Measurements from ENCODE around the gene HMGCL.
"Not testable (repeated sequence)": the region's sequence is repeated elsewhere in the genome, so short reads cannot be mapped to it uniquely, and the experiment has no call there.

Gene HMGCL

GRCh38 chr1:23825076-23825761, at the start of gene HMGCL:
Gene HMGCL, minus strand, starts transcription at chr1:23825429. Its CDS starts 14 bp downstream, at chr1:23825415.
- DNase-seq = peak; percentile 62

- DNase-seq = no peak
Observed at GRCh38 chr1:23872421-23872820, 47.2 kb upstream of the HMGCL start.

GRCh38 chr1:23869051-23869450, 43.8 kb upstream of the HMGCL start:
- no peak for DNase-seq

GRCh38 chr1:23868557-23869016, 43.4 kb upstream of the HMGCL start:
- DNase-seq = peak; percentile 9

DNA sequence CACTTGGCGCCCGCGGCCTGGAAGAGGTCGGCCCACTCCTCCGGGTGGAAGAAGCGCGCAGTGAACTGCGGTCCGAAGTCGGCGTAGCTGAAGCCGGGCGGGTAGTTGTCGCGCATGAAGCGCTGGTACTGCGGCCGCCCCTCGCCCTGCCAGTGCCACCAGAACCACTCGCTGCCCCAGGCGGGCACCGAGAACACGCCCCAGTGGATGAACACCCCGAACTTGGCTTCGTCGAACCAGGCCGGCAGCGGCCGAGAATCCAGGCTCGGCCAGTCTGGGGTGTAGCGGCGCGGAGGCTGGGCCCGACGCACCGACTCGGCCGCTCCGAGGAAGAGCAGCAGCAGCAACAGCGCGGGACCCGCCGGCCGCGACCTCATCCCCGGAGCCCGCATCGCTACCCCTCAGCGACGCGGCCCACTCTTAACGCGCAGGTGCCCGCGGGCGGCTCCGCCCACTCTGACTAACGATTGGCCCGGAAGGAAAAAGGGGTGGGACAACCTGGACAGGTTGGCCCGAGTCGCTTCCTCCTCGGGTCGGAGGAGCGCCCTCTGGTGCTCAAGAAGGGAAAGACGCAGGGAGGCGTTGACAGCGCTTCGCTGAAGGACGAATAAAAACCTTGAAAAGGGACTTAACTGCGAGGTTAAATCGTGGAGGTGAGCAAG, 42.8 kb upstream of the HMGCL start, which contains the start of gene FUCA1:
FUCA1 (minus strand) TSS at position 396 of the 662 bp plus-strand sequence; CDS start at position 392, 4 bp downstream.
- DNase-seq = peak; percentile 55

GRCh38 chr1:23867542-23867894, 42.3 kb upstream of the HMGCL start:
- no peak for DNase-seq

- no peak for DNase-seq
Observed at GRCh38 chr1:23865543-23865930, 40.3 kb upstream of the HMGCL start.

GRCh38 chr1:23864801-23865542, 39.7 kb upstream of the HMGCL start:
- no peak for DNase-seq

GRCh38 chr1:23862640-23863039, 37.4 kb upstream of the HMGCL start:
- no peak for DNase-seq

DNA sequence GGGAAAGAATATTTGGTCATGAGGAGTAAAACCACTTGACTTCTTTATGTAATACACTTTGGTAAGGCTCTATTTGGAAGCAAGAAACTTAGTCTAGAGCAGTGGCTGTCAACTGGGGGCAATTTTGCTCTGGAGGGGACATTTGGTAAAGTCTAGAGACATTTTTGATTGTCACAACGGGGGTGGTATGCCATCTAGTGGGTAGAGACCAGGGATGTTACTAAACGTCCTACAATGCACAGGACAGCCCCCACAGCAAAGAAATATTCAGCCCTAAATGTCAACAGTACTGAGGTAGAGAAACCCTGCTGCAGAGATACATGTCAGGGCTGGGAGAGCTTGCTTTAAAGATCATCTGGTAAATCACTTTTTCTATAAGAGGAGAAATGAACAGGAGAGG, 29.3 kb upstream of the HMGCL start:
- DNase-seq = no peak

DNA sequence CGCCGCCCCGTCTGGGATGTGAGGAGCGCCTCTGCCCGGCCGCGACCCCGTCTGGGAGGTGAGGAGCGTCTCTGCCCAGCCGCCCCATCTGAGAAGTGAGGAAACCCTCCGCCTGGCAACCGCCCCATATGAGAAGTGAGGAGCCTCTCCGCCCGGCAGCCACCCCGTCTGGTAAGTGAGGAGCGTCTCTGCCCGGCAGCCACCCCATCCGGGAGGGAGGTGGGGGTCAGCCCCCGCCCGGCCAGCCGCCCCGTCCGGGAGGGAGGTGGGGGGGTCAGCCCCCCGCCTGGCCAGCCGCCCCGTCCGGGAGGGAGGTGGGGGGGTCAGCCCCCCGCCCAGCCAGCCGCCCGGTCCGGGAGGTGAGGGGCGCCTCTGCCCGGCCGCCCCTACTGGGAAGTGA, 27.9 kb upstream of the HMGCL start:
- DNase-seq = not testable (repeated sequence)

GRCh38 chr1:23851406-23851805, 26.2 kb upstream of the HMGCL start:
- not testable (repeated sequence) for DNase-seq

- no peak for DNase-seq
Observed at GRCh38 chr1:23848673-23849616, 23.7 kb upstream of the HMGCL start.

DNA sequence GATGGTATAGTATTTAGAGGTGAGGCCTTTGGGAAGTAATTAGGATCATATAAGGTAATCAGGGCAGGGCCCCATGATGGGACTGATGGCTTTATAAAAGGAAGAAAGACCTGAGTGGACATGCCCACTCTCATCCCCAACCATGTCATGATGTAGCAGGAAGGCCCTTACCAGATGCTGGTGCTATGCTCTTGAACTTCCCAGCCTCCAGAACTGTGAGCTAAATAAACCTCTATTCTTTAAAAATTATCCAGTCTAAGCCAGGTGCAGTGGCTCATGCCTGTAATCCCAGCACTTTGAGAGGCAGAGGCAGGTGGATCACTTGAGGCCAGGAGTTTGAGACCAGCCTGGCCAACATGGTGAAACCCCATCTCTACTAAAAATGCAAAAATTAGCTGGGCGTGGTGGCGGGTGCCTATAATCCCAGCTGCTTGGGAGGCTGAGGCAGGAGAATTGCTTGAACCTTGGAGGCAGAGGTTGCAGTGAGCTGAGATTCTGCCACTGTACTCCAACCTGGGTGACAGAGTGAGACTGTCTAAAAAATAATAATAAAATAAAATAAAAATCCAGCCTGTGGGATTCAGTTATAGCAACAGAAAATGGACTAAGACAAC, 22.4 kb upstream of the HMGCL start:
- DNase-seq = not testable (repeated sequence)

DNA sequence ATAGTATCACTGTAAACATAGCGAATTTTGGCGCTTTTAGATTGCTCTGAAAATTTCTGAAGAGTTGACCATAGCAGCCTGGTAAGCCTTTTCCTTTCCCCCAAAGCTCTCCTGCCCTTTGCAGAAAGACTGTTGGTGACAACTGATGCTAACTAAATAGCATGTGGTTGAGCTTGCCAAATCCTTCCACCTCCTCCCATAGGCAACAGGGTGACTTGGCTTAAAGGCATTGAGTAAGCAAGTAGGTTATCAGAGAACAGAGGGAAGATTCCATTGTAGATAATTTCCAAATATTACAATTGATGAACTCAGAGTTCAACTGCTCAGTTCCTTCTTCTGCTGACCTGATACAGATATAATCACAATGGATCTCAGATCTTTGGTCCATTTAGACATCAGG, 19.9 kb upstream of the HMGCL start:
- DNase-seq = no peak

DNA sequence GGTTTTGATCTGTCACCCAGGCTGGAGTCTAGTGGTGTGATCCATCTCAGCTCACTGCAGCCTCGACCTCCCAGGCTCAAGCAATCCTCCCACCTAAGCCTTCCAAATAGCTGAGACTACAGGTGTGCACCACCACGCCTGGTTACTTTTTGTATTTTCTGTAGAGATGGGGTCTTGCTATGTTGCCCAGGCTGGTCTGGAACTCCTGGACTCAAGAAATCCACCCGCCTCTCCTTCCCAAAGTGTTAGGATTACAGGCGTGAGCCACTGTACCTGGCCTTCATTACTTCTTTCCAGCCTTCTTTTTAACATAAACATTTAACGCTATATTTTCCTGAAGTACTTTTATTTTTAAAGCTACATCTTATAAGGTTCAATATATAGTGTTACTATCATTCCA, 18.4 kb upstream of the HMGCL start:
- no peak for DNase-seq

- peak; percentile 5 for DNase-seq
Observed at GRCh38 chr1:23838401-23838866, 13.2 kb upstream of the HMGCL start.

GRCh38 chr1:23837908-23838307, 12.7 kb upstream of the HMGCL start:
- no peak for DNase-seq

DNA sequence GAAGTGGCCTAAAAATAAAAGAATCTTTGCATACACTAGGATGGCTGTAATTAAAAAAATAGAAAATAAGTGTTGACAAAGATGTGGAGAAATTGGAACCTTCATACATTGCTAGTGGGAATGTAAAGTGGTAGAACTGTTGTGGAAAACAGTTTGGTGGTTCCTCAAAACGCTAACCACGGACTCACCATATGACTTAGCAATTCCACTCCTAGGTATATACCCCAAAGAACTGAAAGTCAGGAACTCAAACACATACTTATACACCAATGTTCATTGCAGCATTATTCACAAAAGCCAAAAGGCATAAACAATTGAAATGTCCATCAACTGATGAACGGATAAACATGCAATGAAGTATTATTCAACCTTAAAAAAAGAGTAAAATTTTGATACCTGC, 10.8 kb upstream of the HMGCL start:
- no peak for DNase-seq

- not testable (repeated sequence) for DNase-seq
Observed at GRCh38 chr1:23834156-23834555, 8.9 kb upstream of the HMGCL start.

- no peak for DNase-seq
Observed at GRCh38 chr1:23827717-23828116, 2.5 kb upstream of the HMGCL start.

DNA sequence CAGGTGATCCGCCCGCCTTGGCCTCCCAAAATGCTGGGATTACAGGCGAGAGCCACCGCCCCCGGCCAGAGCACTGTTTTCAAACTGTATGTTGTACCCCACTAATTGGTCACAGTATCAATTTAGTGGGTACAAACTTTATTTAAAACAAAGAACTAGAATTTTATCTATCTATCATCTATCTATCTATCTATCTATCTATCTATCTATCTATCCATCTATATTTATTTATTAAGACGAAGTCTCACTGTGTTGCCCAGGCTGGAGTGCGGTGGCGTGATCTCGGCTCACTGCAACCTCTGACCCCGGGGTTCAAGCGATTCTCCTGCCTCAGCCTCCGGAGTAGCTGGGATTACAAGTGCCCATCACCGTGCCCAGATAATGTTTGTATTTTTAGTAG, 1.4 kb upstream of the HMGCL start:
- DNase-seq = not testable (repeated sequence)
